Right cardiac atrium (tissue), 5 donors: ENCODE data around the gene PLET1. TPM values are rescaled to one million over a fixed set of nuclear protein-coding genes. Genes with fewer than 3 reads are reported as not detected.
A peak's percentile ranks its signal among the peaks of the same experiment; 100 is the strongest.

ENCODE experiments used
- ATAC-seq, 2 donors: fragments of 200-7000 bp; cut with Tn5 transposase; one replicate each; pipeline versions ENCODE4 v1.8.0 to v1.9.1; 2020; ENCODE audit warnings: moderate library complexity in 2 of 2, mild to moderate bottlenecking in 1 of 2
- DNase-seq, 3 donors: peaks; one replicate each; pipeline ENCODE4 v3.0.0-alpha.2; 2020
- H3K27ac ChIP-seq: one replicate; pipeline ENCODE4 v1.5.1; 2013; ENCODE audit warnings: mild to moderate bottlenecking, low read length, control low read depth, moderate library complexity
- H3K27me3 ChIP-seq: one replicate; pipeline ENCODE4 v1.6.1; 2013; ENCODE audit not compliant: control insufficient read depth, insufficient read depth
- H3K4me1 ChIP-seq: one replicate; pipeline ENCODE4 v1.6.1; 2013; ENCODE audit warnings: low read length; ENCODE audit not compliant: control insufficient read depth, insufficient read depth
- H3K4me3 ChIP-seq: one replicate; pipeline ENCODE4 v1.5.1; 2013; ENCODE audit warnings: low read length, control low read depth
- H3K9me3 ChIP-seq: one replicate; pipeline ENCODE4 v1.6.1; 2013; ENCODE audit warnings: low read length; ENCODE audit not compliant: control insufficient read depth
- WGBS: extraction: QIAGEN DNeasy Blood & Tissue Kit; methylation state at CpG from one replicate; pipeline ENCODE4 v1.1.7; 2013; 5-methylcytosine and 5-hydroxymethylcytosine counted together
- intact Hi-C, 4 donors: fragments of 100-400 bp; cut with DNase I; formaldehyde crosslinking; loops; one replicate each; pipeline versions ENCODE4 v1.11.0 to v1.14.0; 2022 to 2023
- polyA plus RNA-seq: library from polyadenylated mRNA; stranded (reverse); fragments of 200-250 nt; gene quantifications from one replicate; pipeline ENCODE4 v1.2.3, GENCODE V29; 2013
- total RNA-seq, 4 donors: library from RNA; stranded (reverse); fragmentation: NEBNext Ultra II Directional; extraction: Animal tissue kit (Norgen Biotek cat#: 25700); gene quantifications; one replicate each; pipeline ENCODE4 v1.2.1, GENCODE V29; 2021
- donor health status: healthy with polysubstance abuse.
- donor health status: DM: no; HTN: yes; CAD: no.
- donor health status: DM: no; HTN: no; CAD: no.
- donor health status: DM: no; HTN: yes; CAD: no; lungs with severe emphysema.
- donor health status: DM: yes; HTN: yes; CAD: no.

PLET1 gene
- total and polyA plus RNA-seq, 5 donors: not detected

DNA sequence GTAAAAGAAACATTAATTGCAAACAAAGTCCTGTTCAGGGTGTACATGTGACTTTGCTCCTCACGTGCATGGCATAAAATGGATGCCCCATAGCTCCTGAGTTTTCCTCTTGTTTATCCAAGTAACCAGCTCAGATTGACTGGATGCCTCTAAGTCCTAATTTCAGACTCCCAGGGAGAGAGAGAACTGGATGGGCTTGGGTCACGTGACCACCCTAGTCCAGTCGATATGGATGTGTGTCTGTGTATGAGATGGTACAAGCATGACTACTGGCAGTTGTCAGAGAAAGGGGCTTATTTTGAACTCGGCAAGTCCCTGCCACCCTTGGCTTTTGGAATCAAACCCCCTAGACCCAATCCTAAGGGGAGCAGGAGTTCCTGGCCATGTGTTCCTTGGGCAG is 35.4 kb upstream of the PLET1 start:
- H3K9me3 ChIP-seq: no peaks in the 10 kb centered on the region
- no peak overlapping the region for H3K4me3 ChIP-seq
- no peak for ATAC-seq
- WGBS: 89% methylated on average over 4 of the region's 4 CpGs
- H3K27me3 ChIP-seq: no peaks in the 10 kb centered on the region
- no peak overlapping the region for H3K27ac ChIP-seq
- DNase-seq: no peak
- H3K4me1 ChIP-seq: no peaks in the 10 kb centered on the region
- intact Hi-C loops: loop anchor here in 3 of 4 donors (10.0 kb wide), 2 partner anchors 259 to 989 kb away; no protein-coding TSS in a partner anchor

DNA sequence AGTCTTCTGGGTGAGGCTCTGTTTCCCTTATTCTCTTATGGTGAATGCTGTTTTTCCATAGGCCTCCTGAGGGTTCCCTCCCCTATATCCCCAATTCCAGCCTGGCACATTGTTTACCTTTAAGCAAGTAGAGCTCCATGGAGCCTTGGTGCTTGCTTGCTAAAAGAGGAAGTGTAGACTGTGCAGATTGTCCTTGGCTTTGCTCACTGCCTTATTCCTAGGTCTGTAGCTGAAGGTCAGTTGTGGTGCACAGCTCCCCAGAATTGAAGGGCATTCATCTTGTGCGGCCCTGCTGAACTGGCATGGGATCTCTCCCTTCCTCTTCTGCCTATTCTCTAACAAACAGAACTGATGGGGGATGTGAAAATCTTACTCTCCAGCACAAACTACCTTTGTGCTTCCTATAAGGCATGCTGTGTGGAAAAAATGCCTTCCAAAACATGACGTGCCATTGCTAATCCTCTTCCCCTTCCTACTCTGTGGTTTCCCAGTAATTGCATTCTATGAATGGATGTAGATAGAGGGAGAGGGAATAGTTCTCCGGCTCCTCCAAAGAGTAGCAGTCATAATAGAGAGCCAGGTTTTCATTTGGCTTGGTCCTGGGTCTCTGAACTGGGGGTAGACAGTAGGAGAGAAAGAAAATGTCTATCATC is 34.2 kb upstream of the PLET1 start:
- 70% methylated on average over 3 of the region's 3 CpGs for WGBS
- H3K9me3 ChIP-seq: no peaks in the 10 kb centered on the region
- H3K27ac ChIP-seq: peak overlapping the region; percentile 70
- intact Hi-C loops: loop anchor here in 3 of 4 donors (5.0 to 10.0 kb wide), 4 partner anchors 62 to 990 kb away; no protein-coding TSS in a partner anchor
- H3K27me3 ChIP-seq: no peaks in the 10 kb centered on the region
- no peaks in the 10 kb centered on the region for H3K4me1 ChIP-seq
- no peak for ATAC-seq
- no peak overlapping the region for H3K4me3 ChIP-seq
- DNase-seq: no peak

DNA sequence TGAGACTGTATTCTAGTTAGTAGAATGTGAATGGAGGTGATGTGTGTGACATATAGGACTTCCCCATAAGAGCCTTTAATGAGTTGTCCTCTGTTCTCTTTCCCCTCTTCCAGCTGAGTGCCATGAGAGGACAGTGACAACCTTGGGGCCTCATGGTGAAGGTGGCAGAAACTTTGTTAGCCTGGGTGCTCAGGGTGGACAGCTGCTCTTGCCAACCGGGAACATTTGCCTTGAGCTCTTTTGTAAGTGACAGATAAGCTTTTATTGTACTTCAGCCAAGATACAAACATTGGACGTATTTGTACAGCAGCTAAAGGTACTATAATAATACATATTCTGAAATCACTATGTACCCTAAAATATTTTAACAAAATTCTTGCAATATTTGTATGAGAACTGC is 33.0 kb upstream of the PLET1 start:
- Histone ChIP-seq H3K9me3 (no peaks in the 10 kb centered on the region), H3K27me3 (no peaks in the 10 kb centered on the region), H3K4me1 (no peaks in the 10 kb centered on the region), H3K27ac (peak overlapping the region; percentile 77), H3K4me3 (no peak overlapping the region)
- DNase-seq (peak in 1 of 3 donors; percentile 59), ATAC-seq (peak; percentile 37 to 57)
- 45% methylated on average over 2 of the region's 2 CpGs for WGBS
- intact Hi-C loops: loop anchor here in 3 of 4 donors (5.0 to 10.0 kb wide), 4 partner anchors 64 to 991 kb away; no protein-coding TSS in a partner anchor

DNA sequence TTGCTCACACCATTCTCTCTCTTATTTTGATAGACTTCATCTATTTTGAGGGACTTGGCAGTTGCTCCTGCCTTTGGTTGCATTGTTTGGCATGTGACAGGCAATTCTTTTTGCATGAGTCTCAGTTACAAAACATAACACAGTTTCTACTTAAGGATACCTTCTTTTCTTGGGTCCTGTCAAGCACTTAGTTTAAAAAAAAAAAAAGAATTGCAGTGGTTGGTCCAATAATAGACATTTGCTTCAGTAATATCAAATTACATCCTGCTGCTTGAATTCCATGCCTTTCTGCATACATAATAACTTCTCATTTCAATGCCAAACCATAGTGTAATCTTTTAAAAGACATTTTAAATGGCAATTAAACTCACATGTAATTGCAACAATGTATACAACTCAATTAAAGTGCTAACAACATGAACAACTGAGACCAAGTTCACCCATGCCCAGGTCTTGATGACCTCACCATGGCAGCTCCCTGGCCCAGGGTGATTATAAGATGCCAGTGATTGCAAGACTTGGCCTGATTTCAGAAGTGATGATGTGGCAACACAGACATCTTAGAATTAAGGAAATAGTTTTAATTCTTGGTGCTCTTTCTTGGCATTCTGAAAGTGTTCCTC is 32.2 kb upstream of the PLET1 start:
- no peak overlapping the region for H3K4me3 ChIP-seq
- ATAC-seq (no peak), DNase-seq (no peak)
- H3K27ac ChIP-seq: peak overlapping the region; percentile 87
- intact Hi-C loops: loop anchor here in 3 of 4 donors (5.0 to 10.0 kb wide), 4 partner anchors 64 to 992 kb away; no protein-coding TSS in a partner anchor
- H3K9me3 ChIP-seq: no peaks in the 10 kb centered on the region
- no peaks in the 10 kb centered on the region for H3K4me1 ChIP-seq
- H3K27me3 ChIP-seq: no peaks in the 10 kb centered on the region

DNA sequence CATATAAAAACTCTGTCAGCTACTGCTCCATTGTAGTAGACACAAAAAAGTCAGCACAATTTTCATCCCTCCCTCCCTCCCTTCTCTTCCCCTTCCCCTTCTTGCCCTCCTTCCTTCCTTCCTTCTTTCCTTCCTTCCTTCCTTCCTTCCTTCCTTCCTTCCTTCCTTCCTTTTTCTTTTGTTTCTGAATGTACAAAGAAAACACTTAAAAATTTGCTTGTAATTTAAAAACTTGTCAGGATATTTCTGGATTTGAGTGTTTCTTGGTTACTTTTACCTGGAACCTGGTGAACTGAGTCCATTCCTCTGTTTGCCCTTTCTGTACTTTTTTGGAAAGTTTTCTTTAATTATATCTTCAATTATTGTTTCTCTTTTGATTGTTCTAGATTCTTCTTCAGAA is 31.5 kb upstream of the PLET1 start:
- intact Hi-C loops: loop anchor here in 3 of 4 donors (5.0 to 10.0 kb wide), 4 partner anchors 65 to 993 kb away; no protein-coding TSS in a partner anchor
- no peaks in the 10 kb centered on the region for H3K9me3 ChIP-seq
- no peak for DNase-seq
- H3K27me3 ChIP-seq: no peaks in the 10 kb centered on the region
- H3K27ac ChIP-seq: no peak overlapping the region
- ATAC-seq: no peak
- no peaks in the 10 kb centered on the region for H3K4me1 ChIP-seq
- H3K4me3 ChIP-seq: no peak overlapping the region

DNA sequence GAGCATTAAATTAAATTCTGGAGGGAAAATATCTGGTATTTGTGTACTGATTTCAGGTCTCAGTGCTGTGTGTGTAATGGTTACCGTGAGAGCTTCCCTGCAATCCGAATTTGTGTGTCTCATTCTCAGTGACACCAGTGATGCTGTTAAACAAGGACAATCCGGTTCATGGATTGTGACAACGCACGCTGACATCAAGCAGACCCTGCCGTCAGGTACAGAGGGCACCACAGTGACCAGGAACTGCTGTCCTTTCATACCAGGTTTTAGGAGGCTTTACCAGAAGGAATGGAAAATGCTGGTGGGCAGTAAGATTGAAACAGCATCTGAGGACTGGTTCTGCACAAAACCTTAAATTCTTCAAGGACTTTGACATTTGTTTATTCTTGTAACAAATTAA is 30.5 kb upstream of the PLET1 start:
- DNase-seq: no peak
- no peak for ATAC-seq

DNA sequence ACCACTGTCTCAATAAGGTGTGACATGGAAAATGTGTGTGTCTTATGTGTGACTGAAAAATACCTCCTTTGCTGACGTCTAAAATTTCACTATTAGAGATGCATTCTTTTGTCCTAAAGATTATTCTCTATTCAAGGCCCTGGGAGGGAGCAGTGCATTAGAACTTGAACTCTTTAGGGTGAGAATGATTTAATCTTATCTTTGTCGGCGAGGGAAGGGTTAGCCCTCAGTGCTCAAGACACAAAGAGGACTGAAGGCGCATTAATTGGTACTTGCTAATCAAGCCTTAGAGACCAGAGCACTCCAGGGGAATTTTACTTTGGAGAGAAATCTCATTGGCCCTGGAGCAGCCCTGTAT is 29.8 kb upstream of the PLET1 start:
- ATAC-seq (no peak), DNase-seq (no peak)
- intact Hi-C loops: loop anchor here (2.0 to 10.0 kb wide), 5 partner anchors 67 to 994 kb away; no protein-coding TSS in a partner anchor
- peak overlapping the region; percentile 31 for H3K27ac ChIP-seq
- H3K4me1 ChIP-seq: no peaks in the 10 kb centered on the region
- no peaks in the 10 kb centered on the region for H3K9me3 ChIP-seq
- H3K27me3 ChIP-seq: no peaks in the 10 kb centered on the region
- WGBS: 11% methylated on average over 4 of the region's 4 CpGs
- peak overlapping the region; percentile 42 for H3K4me3 ChIP-seq

More for the DNA sequence above, 30.5 kb upstream of the PLET1 start:
- H3K4me1 ChIP-seq: no peaks in the 10 kb centered on the region
- WGBS: 76% methylated on average over 6 of the region's 6 CpGs
- H3K4me3 ChIP-seq: peak overlapping the region; percentile 42
- no peaks in the 10 kb centered on the region for H3K27me3 ChIP-seq
- no peaks in the 10 kb centered on the region for H3K9me3 ChIP-seq
- intact Hi-C loops: loop anchor here (2.0 to 10.0 kb wide), 5 partner anchors 66 to 994 kb away; no protein-coding TSS in a partner anchor
- H3K27ac ChIP-seq: peak overlapping the region; percentile 90

DNA sequence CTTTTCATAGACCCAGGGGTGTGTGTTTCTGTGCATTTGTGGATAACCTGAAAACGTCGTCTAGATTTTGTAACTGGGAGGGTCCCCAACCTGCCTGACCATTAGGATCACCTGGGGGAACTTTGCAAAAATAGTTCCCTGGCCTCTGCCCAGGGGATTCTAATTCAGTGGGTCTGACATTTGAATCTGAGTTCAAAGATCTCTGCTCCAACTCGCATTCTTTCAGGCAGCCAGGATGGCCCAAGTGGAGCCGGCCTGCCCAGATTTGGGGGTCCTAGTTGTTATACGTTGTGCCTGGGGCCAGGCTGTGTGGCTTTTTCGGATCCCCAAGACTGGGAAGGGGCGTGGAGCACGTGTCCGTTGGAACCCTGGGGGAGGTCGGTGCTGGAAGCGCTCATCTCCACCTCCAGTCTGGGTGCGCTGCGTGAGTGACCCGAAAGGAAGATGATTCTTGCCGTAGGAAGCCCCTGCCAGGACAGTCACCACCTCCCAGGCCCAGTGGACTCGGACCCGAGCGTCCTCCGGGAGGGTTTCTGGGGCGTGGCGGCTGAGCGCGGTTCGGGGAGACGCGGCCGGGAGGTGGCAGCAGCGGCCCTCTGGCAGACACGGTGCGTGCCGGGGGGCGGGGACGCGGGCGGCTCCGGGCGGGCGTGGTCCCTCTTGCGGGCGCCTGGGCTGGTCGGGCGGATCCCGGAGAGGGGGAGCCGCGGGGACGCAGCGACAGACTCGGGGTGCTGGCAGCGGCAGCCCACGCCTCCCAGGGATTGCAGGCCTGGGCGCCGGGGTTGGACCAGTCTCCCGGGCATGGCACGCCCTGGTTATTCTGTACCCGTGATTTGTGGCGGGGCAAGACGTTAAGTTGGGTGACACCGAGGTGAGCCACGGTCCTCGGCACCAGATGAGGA is 29.2 kb upstream of the PLET1 start:
- H3K27me3 ChIP-seq: no peaks in the 10 kb centered on the region
- H3K4me1 ChIP-seq: no peaks in the 10 kb centered on the region
- peak overlapping the region; percentile 26 for H3K27ac ChIP-seq
- intact Hi-C loops: loop anchor here (2.0 to 10.0 kb wide), 9 partner anchors 67 to 997 kb away; no protein-coding TSS in a partner anchor
- 2% methylated on average over 59 of the region's 60 CpGs for WGBS
- peak overlapping the region; percentile 42 for H3K4me3 ChIP-seq
- ATAC-seq (peak; percentile 95), DNase-seq (peak; percentile 88 to 96 (median 94))
- H3K9me3 ChIP-seq: no peaks in the 10 kb centered on the region

DNA sequence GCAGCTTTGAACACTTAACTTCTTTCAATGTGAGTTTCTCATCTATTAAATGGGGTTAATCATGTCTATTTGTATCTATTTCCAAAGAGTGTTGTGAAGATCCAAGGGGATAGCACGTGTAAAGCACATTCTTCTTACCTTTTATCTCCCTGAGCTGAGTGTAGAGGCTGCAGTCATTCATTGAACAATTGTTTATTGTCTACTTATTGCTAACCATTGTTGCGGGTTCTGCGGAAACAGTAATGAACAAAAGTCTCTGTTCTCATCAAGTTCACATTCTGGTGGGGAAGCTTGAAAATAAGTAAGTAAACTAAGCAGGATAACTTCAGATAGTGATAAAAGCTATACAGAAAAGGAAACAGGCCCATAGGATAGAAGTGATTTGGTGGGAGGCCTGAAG is 27.4 kb upstream of the PLET1 start:
- H3K4me1 ChIP-seq: no peaks in the 10 kb centered on the region
- H3K27ac ChIP-seq: no peak overlapping the region
- WGBS: 90% methylated on average over 3 of the region's 3 CpGs
- no peak for ATAC-seq
- intact Hi-C loops: loop anchor here (5.0 to 10.0 kb wide), 6 partner anchors 157 to 999 kb away; no protein-coding TSS in a partner anchor
- H3K4me3 ChIP-seq: no peak overlapping the region
- H3K27me3 ChIP-seq: no peaks in the 10 kb centered on the region
- no peak for DNase-seq
- no peaks in the 10 kb centered on the region for H3K9me3 ChIP-seq

DNA sequence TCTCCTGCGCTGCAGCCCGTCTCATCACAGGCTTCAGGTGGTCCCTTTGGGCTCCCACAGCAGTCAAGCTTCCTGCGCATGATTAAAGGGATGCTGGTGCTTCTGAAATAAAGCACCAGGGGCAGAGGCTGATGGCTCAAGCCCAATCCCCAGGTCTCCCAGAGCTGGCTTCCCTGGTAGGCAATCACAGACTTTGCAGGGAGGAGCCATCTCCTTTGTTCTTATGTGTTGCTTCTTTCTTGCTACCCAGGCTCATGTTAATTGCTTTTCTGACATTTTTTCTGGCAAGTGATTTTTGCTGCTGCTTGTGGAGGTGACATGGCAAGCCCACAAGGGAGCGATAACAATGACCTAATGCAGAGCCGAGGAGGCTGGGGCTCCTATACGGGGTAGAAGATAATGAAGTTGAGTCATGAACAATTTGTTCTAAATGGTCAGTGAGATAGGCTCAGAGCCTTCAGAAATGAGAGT is 25.2 kb upstream of the PLET1 start:
- no peak for DNase-seq
- no peaks in the 10 kb centered on the region for H3K9me3 ChIP-seq
- WGBS: 61% methylated on average over 6 of the region's 6 CpGs
- no peak overlapping the region for H3K4me3 ChIP-seq
- H3K27me3 ChIP-seq: no peaks in the 10 kb centered on the region
- H3K27ac ChIP-seq: no peak overlapping the region
- ATAC-seq: no peak
- intact Hi-C loops: loop anchor here (5.0 to 10.0 kb wide), 6 partner anchors 159 to 1001 kb away; no protein-coding TSS in a partner anchor
- no peaks in the 10 kb centered on the region for H3K4me1 ChIP-seq
